Measurements from ENCODE around the gene TTLL10. TPM values are rescaled to one million over a fixed set of nuclear protein-coding genes. Genes with fewer than 3 reads are reported as not detected.
"Not testable (repeated sequence)": the region's sequence is repeated elsewhere in the genome, so short reads cannot be mapped to it uniquely, and the experiment has no call there.

TTLL10 gene
- total RNA-seq, 3 donors from 2014 or later: not detected

- peaks cover 10% of the 10 kb centered on the region for H3K4me1 Mint-ChIP-seq (ENCODE audit: low read depth)
- no peaks in the 10 kb centered on the region for H3K27me3 Mint-ChIP-seq (ENCODE audit: low read depth)
- DNase-seq (no peak), ATAC-seq (no peak)
- no peaks in the 10 kb centered on the region for H3K9me3 Mint-ChIP-seq
- no peak overlapping the region for H3K4me3 Mint-ChIP-seq
- H3K36me3 Mint-ChIP-seq (ENCODE audit: insufficient read depth): no peaks in the 10 kb centered on the region
Measured at GRCh38 chr1:1135339-1136136, 38.1 kb upstream of the TTLL10 start.

GRCh38 chr1:1136547-1137230, 37.0 kb upstream of the TTLL10 start:
- Mint-ChIP-seq H3K4me1 (ENCODE audit: low read depth) (peaks cover 10% of the 10 kb centered on the region), H3K4me3 (no peak overlapping the region), H3K27me3 (ENCODE audit: low read depth) (no peaks in the 10 kb centered on the region), H3K9me3 (no peaks in the 10 kb centered on the region), H3K36me3 (ENCODE audit: insufficient read depth) (no peaks in the 10 kb centered on the region)
- DNase-seq: no peak
- ATAC-seq: peak; percentile 38 to 39

DNA sequence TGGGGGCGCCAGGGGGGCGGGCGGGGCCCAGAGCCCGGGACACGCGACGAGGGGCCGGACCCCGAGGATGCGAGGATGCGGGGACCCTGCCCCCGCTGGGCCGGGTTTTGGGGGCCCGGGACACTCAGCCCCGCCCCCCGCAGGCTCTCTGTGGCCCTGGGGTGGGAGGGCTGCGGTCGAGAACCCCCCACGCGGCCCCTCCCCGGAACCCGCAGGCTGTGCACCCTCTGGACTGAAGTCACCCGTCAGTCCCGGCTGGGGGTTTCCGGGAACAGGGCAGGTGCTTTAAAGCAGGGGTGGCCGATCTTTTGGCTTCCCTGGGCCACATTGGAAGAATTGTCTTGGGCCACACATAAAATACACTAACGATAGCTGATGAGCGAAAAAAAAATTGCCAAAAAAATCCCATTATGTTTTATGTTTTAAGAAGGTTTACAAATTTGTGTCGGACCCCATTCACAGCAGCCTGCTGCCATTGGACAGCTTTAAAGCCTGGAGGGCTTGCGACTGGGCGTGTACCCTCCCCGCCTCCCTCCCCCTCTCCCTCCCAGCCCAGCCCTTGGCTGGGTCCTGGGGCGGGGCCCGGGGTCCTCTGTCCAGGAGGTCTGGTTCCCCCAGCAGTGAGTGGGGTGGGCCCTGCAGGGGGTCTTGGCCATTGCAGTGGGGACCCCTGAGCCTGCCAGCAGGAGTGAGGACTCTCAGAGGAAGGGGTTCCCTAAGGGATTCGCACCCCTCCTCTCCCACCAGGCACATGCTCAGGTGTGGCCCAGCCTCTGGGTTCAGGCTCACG, 36.2 kb upstream of the TTLL10 start:
- Mint-ChIP-seq H3K9me3 (no peaks in the 10 kb centered on the region), H3K4me3 (peak overlapping the region; percentile 67), H3K4me1 (ENCODE audit: low read depth) (peaks cover 14% of the 10 kb centered on the region), H3K36me3 (ENCODE audit: insufficient read depth) (no peaks in the 10 kb centered on the region), H3K27me3 (ENCODE audit: low read depth) (no peaks in the 10 kb centered on the region)
- ATAC-seq: peak; percentile 82 to 86
- DNase-seq: peak; percentile 72

- no peak for DNase-seq
- Mint-ChIP-seq H3K9me3 (no peaks in the 10 kb centered on the region), H3K27me3 (ENCODE audit: low read depth) (no peaks in the 10 kb centered on the region), H3K4me1 (ENCODE audit: low read depth) (peaks cover 28% of the 10 kb centered on the region), H3K36me3 (ENCODE audit: insufficient read depth) (no peaks in the 10 kb centered on the region), H3K4me3 (no peak overlapping the region)
- no peak for ATAC-seq
Measured at GRCh38 chr1:1140673-1141072, 33.0 kb upstream of the TTLL10 start.

- H3K9me3 Mint-ChIP-seq: no peaks in the 10 kb centered on the region
- DNase-seq: no peak
- no peak overlapping the region for H3K4me3 Mint-ChIP-seq
- peaks cover 28% of the 10 kb centered on the region for H3K4me1 Mint-ChIP-seq (ENCODE audit: low read depth)
- H3K27me3 Mint-ChIP-seq (ENCODE audit: low read depth): no peaks in the 10 kb centered on the region
- ATAC-seq: no peak
- H3K36me3 Mint-ChIP-seq (ENCODE audit: insufficient read depth): no peaks in the 10 kb centered on the region
Measured at GRCh38 chr1:1141244-1141910, 32.3 kb upstream of the TTLL10 start.

DNA sequence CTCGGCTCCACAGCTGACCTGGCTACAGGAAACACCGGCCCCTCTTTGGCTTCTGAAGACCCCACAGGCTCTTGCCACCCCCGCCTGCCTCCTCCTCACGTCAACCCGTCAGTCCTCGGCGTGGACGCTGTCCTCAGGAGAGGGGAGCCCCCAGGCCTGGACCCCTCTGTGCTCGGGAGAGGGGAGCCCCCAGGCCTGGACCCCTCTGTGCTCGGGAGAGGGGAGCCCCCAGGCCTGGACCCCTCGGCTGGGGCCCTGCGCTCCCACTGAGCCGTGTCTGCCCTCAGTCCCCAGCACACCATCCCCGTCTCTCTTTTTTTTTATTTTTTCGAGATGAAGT, 31.8 kb upstream of the TTLL10 start:
- Mint-ChIP-seq H3K27me3 (ENCODE audit: low read depth) (no peaks in the 10 kb centered on the region), H3K9me3 (no peaks in the 10 kb centered on the region), H3K4me1 (ENCODE audit: low read depth) (peaks cover 28% of the 10 kb centered on the region), H3K36me3 (ENCODE audit: insufficient read depth) (no peaks in the 10 kb centered on the region), H3K4me3 (no peak overlapping the region)
- DNase-seq: no peak
- ATAC-seq: no peak

- H3K4me3 Mint-ChIP-seq; DNase-seq; ATAC-seq; H3K27me3 Mint-ChIP-seq (ENCODE audit: low read depth); H3K36me3 Mint-ChIP-seq (ENCODE audit: insufficient read depth); H3K9me3 Mint-ChIP-seq: not testable (repeated sequence)
- peaks cover 27% of the 10 kb centered on the region for H3K4me1 Mint-ChIP-seq (ENCODE audit: low read depth)
Measured at GRCh38 chr1:1142352-1142751, 31.3 kb upstream of the TTLL10 start.

DNA sequence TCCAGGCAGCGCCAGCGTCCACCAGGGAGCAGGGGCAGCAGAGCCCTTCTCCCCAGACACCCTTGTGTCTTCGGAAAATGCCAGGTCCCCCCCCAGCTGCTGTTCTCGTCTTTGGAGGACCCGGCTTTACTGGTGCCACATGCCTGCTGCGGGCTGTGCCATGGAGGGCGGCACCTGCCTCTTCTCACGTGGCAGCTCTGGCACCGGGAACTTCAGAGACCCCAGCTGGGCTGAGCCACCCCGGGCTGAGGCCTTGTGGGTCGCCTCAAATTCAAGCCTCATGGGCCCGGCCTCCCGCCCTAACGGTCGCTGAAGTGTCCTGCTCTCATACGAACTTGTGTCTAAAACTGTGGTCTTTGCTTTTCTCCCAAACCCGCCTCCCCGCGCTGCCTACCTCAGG, 30.8 kb upstream of the TTLL10 start:
- Mint-ChIP-seq H3K9me3 (no peaks in the 10 kb centered on the region), H3K4me3 (no peak overlapping the region), H3K4me1 (ENCODE audit: low read depth) (peaks cover 24% of the 10 kb centered on the region), H3K27me3 (ENCODE audit: low read depth) (no peaks in the 10 kb centered on the region), H3K36me3 (ENCODE audit: insufficient read depth) (no peaks in the 10 kb centered on the region)
- DNase-seq: no peak
- ATAC-seq: no peak

GRCh38 chr1:1143636-1144035, 30.0 kb upstream of the TTLL10 start:
- Mint-ChIP-seq H3K9me3 (no peaks in the 10 kb centered on the region), H3K4me3 (no peak overlapping the region), H3K4me1 (ENCODE audit: low read depth) (peaks cover 20% of the 10 kb centered on the region), H3K27me3 (ENCODE audit: low read depth) (no peaks in the 10 kb centered on the region), H3K36me3 (ENCODE audit: insufficient read depth) (no peaks in the 10 kb centered on the region)
- DNase-seq: no peak
- ATAC-seq: no peak

DNA sequence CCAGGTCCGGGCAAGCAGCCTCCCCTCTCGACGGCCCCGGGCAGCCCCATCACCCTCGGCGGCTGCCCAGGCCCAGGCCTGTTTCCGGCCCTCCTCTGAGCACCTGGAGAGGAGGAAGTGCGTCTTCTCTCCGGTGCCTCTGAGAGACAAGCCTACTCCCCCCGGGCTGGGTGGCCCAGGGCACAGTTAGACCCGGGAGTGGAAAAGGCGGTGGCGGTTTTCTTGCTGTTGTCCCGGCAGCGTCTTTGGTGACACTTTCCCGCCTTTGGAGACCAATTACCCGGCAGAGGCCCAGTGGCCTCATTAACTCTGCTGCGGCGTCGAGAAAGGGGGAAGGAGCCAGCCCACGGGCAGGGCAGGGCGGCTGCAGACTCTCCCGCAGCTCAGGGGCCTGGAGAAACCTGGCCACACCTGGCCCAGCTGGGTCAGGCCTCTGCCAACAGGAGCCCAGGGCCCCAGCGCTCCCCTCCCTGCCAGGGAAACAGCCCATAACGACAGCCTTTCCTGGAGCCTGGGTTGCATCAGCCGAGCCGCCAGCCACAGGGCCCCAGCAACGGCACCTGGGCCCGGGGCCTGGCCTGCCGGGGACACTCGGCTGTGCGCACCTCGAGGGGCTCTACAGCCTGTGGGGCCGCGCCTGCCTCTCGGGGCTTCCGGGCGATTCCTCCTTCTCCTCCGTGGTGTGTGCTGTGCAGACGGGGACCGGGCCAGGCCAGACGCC, 29.4 kb upstream of the TTLL10 start:
- Mint-ChIP-seq H3K27me3 (ENCODE audit: low read depth) (no peaks in the 10 kb centered on the region), H3K4me1 (ENCODE audit: low read depth) (peaks cover 18% of the 10 kb centered on the region), H3K9me3 (no peaks in the 10 kb centered on the region), H3K36me3 (ENCODE audit: insufficient read depth) (no peaks in the 10 kb centered on the region), H3K4me3 (no peak overlapping the region)
- DNase-seq (peak; percentile 42), ATAC-seq (peak; percentile 83 to 86)

GRCh38 chr1:1144843-1145546, 28.7 kb upstream of the TTLL10 start:
- Mint-ChIP-seq H3K36me3 (ENCODE audit: insufficient read depth) (no peaks in the 10 kb centered on the region), H3K9me3 (no peaks in the 10 kb centered on the region), H3K27me3 (ENCODE audit: low read depth) (no peaks in the 10 kb centered on the region), H3K4me3 (no peak overlapping the region), H3K4me1 (ENCODE audit: low read depth) (peaks cover 18% of the 10 kb centered on the region)
- DNase-seq (no peak), ATAC-seq (no peak)

DNA sequence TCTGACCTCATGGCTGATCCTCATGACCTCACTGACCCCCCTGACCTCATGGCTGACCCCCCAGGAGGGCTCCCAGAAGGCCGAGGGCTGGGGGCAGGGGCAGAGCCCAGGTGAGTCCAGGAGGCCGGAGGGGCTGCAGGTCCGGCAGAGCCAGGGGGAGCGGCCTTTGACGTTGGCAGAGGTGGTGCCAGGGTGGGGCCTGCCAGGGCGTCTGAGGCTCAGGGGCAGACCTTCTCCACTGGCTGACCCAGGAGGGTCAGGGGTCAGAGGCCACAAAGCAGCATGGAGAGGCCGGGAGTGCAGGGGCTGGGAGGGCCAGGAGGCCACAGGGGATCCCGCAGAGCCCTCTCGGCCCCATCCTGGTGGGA, 28.1 kb upstream of the TTLL10 start:
- Mint-ChIP-seq H3K36me3 (ENCODE audit: insufficient read depth) (no peaks in the 10 kb centered on the region), H3K4me1 (ENCODE audit: low read depth) (peaks cover 18% of the 10 kb centered on the region), H3K4me3 (no peak overlapping the region), H3K27me3 (ENCODE audit: low read depth) (no peaks in the 10 kb centered on the region), H3K9me3 (no peaks in the 10 kb centered on the region)
- DNase-seq (no peak), ATAC-seq (no peak)

DNA sequence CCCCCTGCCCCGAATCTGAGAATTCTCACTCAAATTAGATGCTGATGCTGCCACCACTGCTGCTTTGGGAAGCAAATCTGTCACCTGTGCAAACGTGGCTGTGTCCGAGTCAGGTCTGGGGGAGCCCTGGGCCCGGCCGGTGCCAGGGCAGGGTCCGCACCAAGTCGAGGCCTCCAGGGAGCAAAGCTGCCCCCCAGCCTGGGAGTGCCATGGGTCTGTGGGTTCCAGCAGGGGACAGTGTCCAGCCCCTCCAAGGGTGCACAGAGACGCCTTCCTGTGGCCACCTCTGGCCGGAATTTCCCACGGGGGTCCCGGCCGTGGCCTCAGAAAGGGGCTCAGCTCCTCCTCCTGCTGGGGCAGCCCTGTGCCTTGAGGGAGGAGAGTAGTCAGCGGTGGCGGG, 27.7 kb upstream of the TTLL10 start:
- no peaks in the 10 kb centered on the region for H3K36me3 Mint-ChIP-seq (ENCODE audit: insufficient read depth)
- no peaks in the 10 kb centered on the region for H3K27me3 Mint-ChIP-seq (ENCODE audit: low read depth)
- DNase-seq (no peak), ATAC-seq (no peak)
- H3K4me3 Mint-ChIP-seq: no peak overlapping the region
- peaks cover 18% of the 10 kb centered on the region for H3K4me1 Mint-ChIP-seq (ENCODE audit: low read depth)
- no peaks in the 10 kb centered on the region for H3K9me3 Mint-ChIP-seq
